Measurements from ENCODE around the gene SNAPC2.

Gene SNAPC2, protein sequence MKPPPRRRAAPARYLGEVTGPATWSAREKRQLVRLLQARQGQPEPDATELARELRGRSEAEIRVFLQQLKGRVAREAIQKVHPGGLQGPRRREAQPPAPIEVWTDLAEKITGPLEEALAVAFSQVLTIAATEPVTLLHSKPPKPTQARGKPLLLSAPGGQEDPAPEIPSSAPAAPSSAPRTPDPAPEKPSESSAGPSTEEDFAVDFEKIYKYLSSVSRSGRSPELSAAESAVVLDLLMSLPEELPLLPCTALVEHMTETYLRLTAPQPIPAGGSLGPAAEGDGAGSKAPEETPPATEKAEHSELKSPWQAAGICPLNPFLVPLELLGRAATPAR

DNA sequence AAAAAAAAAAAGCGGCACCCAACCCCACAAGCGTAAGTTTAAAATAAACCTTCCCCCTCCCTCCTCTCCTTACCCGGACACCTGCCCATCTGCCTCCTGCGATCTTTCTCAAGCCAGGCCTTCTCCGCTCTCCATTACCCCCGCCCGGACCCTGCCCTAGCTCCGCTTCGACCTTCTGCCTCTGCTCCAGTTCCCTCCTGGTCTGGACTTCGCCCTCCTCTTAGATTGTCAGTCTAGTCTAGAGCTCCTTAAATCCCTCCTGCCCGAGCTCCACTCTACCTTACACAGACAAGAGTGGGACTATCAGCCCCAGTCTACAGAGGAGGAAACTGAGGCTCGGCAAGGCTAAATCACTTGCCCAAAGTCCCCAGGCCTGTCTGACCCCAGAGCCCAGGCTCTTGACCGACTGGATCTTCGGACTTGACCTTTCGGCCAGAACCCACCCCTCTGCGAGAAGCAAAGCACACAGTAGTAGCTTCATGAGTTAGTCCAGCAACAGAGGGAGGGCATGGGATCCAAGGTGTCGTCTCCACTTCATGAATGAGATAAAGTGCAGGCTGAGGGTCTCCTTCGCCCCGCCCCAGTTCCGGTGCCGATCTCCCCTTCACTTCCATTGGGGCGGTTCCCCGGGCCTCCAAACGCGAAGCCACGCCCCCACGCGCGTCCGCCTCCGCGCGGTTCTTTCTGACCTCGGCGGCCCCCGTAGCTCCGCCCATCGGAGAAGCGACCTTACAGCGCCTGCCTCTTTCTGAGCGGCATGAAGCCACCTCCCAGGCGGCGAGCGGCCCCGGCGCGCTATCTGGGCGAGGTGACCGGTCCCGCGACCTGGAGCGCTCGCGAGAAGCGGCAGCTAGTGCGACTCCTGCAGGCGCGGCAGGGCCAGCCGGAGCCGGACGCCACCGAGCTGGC, at the start of gene SNAPC2:
SNAPC2 (plus strand) TSS at position 729 of the 909 bp plus-strand sequence; CDS start at position 758, 29 bp downstream.
- TF ChIP-seq, protein P1, sequence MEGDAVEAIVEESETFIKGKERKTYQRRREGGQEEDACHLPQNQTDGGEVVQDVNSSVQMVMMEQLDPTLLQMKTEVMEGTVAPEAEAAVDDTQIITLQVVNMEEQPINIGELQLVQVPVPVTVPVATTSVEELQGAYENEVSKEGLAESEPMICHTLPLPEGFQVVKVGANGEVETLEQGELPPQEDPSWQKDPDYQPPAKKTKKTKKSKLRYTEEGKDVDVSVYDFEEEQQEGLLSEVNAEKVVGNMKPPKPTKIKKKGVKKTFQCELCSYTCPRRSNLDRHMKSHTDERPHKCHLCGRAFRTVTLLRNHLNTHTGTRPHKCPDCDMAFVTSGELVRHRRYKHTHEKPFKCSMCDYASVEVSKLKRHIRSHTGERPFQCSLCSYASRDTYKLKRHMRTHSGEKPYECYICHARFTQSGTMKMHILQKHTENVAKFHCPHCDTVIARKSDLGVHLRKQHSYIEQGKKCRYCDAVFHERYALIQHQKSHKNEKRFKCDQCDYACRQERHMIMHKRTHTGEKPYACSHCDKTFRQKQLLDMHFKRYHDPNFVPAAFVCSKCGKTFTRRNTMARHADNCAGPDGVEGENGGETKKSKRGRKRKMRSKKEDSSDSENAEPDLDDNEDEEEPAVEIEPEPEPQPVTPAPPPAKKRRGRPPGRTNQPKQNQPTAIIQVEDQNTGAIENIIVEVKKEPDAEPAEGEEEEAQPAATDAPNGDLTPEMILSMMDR (conservative IDR thresholded peaks at IDR 0.05) = no peak; the same call in 1 of the 2 replicates
- H3K27ac ChIP-seq = peak within 1 kb of the TSS; percentile 69

DNA sequence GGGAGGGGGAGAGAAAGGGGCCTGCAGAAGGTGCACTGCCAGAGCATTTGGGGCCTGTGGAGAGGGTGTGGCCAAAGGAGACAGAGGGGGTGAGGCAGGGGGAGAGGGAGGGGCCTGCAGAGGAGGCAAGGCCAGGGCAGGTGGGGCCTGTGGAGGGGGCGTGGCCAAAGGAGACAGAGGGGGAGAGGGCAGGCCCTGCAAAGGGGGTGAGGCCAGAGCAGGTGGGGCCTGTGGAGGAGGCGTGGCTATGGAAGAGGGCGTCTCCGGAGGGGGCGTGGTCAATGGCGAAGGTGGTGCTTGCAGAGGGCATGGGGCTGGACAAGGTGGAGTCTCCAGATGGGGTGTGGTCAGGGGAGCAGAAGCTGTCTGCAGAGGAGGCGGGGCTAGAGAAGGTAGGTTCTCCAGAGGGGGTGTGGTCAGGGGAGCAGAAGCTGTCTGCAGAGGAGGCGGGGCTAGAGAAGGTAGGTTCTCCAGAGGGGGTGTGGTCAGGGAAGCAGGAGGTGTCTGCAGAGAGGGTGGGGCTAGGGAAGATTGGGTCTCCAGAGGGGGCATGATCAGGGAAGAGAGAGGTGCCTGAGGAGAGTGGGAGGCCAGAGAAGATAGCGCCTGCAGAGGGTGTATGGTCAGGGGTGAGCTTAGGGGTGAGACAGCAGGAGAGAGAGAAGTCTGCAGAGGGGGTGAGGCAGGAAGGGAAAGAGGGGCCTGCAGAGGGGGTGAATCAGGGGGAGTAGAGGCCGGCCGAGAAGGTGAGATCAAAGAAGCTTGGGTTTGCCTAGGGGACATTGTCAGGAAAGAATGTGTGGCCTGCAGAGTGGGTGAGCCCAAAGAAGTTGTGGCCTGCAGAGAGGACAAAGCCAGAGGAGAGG, 49.3 kb upstream of the SNAPC2 start:
- TF ChIP-seq, protein P1 (conservative IDR thresholded peaks at IDR 0.05) = no peak
- peak overlapping the region; percentile 45 for H3K27ac ChIP-seq

DNA sequence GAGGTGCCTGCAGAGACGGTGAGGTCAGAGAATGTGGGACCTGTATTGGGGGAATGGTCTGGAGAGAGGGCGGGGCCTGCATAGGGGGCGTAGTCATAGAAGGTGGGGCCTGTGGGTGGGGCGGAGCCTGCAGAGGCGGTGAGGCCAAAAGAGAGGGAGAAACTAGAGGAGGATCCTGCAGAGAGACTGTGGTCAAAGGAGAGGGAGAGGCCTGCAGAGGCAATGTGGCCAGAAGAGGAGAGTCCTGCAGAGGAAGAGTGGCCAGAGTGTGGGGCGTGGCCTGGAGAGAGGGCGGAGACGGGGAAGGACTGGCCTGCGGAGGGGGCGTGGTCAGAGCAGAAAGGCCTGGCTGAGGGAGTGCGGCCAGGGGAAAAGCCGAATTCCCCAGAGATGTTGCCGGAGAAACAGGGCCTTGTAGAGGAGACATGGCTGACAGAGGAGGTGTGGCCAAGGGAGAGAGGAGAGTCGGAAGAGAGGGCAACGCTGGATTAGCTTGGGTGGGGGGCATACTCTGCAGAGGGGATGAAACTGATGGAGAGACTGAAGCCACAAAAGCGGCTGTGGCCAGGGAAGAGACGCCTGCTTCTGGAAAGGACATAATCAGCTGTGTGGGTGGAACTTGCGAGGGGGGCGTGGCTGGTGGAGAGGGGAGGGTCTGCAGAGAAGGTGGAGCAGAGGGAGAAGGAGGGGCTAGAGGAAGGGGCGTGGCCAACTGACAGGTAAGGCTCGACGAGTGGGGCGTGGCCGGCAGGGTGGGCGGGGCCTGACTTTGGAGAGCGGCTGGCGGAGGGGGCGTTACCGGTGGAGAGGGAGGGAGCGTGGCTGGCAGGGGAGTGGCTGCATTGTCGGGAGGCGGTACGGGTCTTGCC, 48.5 kb upstream of the SNAPC2 start:
- TF ChIP-seq, protein P1 (conservative IDR thresholded peaks at IDR 0.05) = no peak
- H3K27ac ChIP-seq = peak overlapping the region; percentile 45

DNA sequence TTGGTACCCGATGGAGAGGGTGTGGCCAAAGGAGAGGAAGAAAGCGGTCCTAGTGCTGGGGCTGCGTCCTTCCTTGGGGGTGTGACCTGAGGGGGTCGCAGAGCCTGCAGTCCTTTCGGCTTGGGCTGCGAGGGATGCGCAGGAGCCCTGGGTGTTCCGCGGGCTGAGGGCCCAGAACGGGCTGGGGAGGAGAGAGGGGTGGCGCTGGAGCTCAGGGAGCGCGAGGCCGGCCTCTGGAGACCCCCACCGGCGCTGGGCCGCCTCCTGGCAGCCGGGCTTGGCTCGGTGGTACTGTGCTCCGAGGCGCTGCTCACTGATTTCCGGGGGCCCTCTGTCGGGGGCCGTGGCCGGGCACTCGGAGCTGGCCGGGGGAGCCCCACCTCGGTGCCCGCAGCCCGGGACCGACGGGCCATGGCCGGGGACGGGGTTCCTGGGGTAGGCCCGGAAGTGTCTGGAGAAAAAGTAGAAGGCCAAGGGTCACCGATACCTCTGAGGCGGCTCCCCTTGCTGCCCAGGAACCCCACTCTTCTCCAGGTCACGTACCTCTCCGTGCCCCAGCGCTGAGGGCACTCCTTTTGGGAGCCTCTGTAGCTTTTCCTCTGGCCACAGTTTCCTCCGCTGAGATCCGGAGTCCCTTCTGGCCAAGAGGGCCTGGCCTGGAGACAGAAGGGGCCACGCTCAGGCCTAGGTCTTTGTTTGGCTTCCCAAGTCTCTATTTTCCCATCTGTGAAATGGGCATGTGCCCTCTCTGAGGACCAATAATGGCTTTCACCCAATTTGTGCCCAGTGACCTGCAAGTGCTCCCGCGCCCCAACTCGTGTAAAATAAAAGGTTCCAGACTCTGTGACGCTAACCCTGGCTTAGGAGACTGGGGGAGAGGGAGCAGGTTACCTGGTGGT, 47.6 kb upstream of the SNAPC2 start:
- H3K27ac ChIP-seq = no peak overlapping the region; the same call in 1 of the 2 replicates
- TF ChIP-seq, protein P1 (conservative IDR thresholded peaks at IDR 0.05) = no peak

DNA sequence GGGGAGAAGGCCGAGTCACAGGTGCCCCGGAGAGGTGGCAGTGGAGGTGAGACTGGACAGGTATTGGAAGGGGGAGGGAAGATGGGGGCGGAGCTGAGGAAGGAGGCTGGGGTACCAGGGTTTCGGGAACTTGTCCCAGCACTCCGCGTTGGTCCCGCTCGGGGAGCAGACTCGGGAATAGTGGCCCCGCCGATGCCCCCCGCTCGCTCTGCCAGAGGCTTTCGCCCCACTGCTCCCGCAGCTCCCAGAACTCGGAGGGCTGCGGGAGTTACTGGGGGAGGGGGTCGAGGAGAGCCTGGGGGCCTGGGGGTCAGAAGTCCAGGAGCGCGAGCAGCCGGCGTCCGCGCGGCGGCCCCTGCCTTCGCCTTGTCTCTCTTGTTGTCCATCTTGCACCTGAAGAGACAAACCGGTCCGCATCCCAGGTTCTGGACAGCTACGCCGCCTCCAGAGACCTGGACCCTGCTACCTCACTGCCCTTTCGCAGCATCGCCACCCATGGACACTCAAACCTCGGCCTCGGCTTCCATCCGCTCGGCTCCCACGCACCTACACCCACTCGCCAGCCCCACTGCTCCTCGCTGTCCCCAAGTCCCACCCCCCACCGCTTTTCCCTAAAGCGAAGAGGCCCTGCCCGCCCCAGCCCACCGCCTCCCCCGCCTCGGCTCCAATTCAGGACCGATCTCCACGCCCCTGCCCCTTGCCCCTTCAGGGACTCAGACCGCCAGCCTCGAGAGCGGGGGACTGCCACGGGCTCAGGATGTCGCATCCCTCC, 46.6 kb upstream of the SNAPC2 start:
- H3K27ac ChIP-seq = peak overlapping the region; percentile 79
- TF ChIP-seq, protein P1 (conservative IDR thresholded peaks at IDR 0.05) = no peak

Data from VCaP (cell line).